SK-N-SH (cell line): ENCODE data around the gene MEGF6. TPM values are rescaled to one million over a fixed set of nuclear protein-coding genes. Genes with fewer than 3 reads are reported as not detected.
A peak's percentile ranks its signal among the peaks of the same experiment; 100 is the strongest.
"Not testable (repeated sequence)": the region's sequence is repeated elsewhere in the genome, so short reads cannot be mapped to it uniquely, and the experiment has no call there.

Experiments
- CTCF ChIA-PET: fragments of 300-600, 350-600 bp; formaldehyde crosslinking; extraction: SDS; loops from one replicate; lab custom pipeline; 2021; lab: Yijun Ruan, JAX
- POLR2A ChIA-PET: fragments of 350-600 bp; sonication (Branson Sonifier 250); formaldehyde crosslinking; extraction: SDS; loops from one replicate; lab custom pipeline; 2020; ENCODE audit warnings: antibody characterized with exemption, inconsistent platforms; lab: Yijun Ruan, JAX
- DNase-seq: peaks from one replicate; pipeline ENCODE4 v3.0.0; 2012
- H2AFZ ChIP-seq: fragments of 200-600 bp; sonication (generic); 2 replicates; pipeline ENCODE4 v1.8.1; 2016; ENCODE audit warnings: antibody characterized with exemption, mild to moderate bottlenecking, low read depth
- H3F3A ChIP-seq: fragments of 200-600 bp; sonication (generic); replicated peaks from 2 replicates; pipeline ENCODE3; 2016; ENCODE audit warnings: antibody characterized with exemption, mild to moderate bottlenecking; ENCODE audit not compliant: insufficient read depth
- H3K27ac ChIP-seq, 2 experiments: fragments of 200-500 bp in 1 of 2; fragments of 200-600 bp in 1 of 2; sonication (Bioruptor generic) in 1 of 2; sonication (generic), shearing (Covaris generic) in 1 of 2; 2 replicates each; pipeline versions ENCODE4 v1.5.1 to v1.6.1; 2014 to 2016; ENCODE audit warnings: low read depth in 2 of 2, inconsistent platforms in 1 of 2, low read length in 1 of 2, mild to moderate bottlenecking in 1 of 2, mixed read lengths in 1 of 2
- H3K27me3 ChIP-seq: fragments of 200-600 bp; sonication (generic), shearing (Covaris generic); 2 replicates; pipeline ENCODE4 v1.6.1; 2016; ENCODE audit warnings: mixed run types; ENCODE audit not compliant: insufficient read depth
- H3K36me3 ChIP-seq, 2 experiments: fragments of 200-500 bp in 1 of 2; fragments of 200-600 bp in 1 of 2; sonication (Bioruptor generic) in 1 of 2; sonication (generic) in 1 of 2; replicated peaks in 1 of 2; 2 replicates each; pipeline versions ENCODE3 to v1.5.1; 2014 to 2016; ENCODE audit warnings: low read length in 1 of 2, mild to moderate bottlenecking in 1 of 2; ENCODE audit not compliant: insufficient read depth in 2 of 2, control insufficient read depth in 1 of 2
- H3K4me1 ChIP-seq, 2 experiments: fragments of 200-500 bp in 1 of 2; fragments of 200-600 bp in 1 of 2; sonication (Bioruptor generic) in 1 of 2; sonication (generic), shearing (Covaris generic) in 1 of 2; 2 replicates each; pipeline versions ENCODE4 v1.5.1 to v1.6.1; 2014 to 2016; ENCODE audit warnings: low read depth in 1 of 2, low read length in 1 of 2, mixed run types in 1 of 2; ENCODE audit not compliant: insufficient read depth in 2 of 2, control insufficient read depth in 1 of 2
- H3K4me2 ChIP-seq: fragments of 200-600 bp; sonication (generic), shearing (Covaris generic); 2 replicates; pipeline ENCODE4 v1.6.1; 2017; ENCODE audit warnings: mixed run types
- H3K4me3 ChIP-seq, 2 experiments: fragments of 200-500 bp in 1 of 2; fragments of 200-600 bp in 1 of 2; sonication (Bioruptor generic) in 1 of 2; sonication (generic), shearing (Covaris generic) in 1 of 2; 2 replicates each; pipeline versions ENCODE4 v1.5.1 to v1.8.1; 2014 to 2016; ENCODE audit warnings: low read depth in 2 of 2, inconsistent platforms in 1 of 2, low read length in 1 of 2, mild to moderate bottlenecking in 1 of 2, mixed read lengths in 1 of 2, moderate library complexity in 1 of 2
- H3K79me2 ChIP-seq: fragments of 200-600 bp; sonication (generic); 2 replicates; pipeline ENCODE4 v1.8.1; 2017; ENCODE audit warnings: mild to moderate bottlenecking; ENCODE audit not compliant: insufficient read depth
- H3K9ac ChIP-seq: fragments of 200-600 bp; sonication (generic); 2 replicates; pipeline ENCODE4 v1.6.1; 2017; ENCODE audit warnings: mixed run types
- H3K9me2 ChIP-seq: fragments of 200-600 bp; sonication (generic); 2 replicates; pipeline ENCODE4 v1.6.1; 2017; ENCODE audit warnings: mixed run types
- H3K9me3 ChIP-seq: fragments of 200-600 bp; sonication (generic); 2 replicates; pipeline ENCODE4 v1.6.1; 2017; ENCODE audit warnings: mixed run types, mild to moderate bottlenecking, moderate library complexity
- H4K20me1 ChIP-seq: fragments of 200-600 bp; sonication (generic); 2 replicates; pipeline ENCODE4 v1.6.1; 2017; ENCODE audit warnings: mild to moderate bottlenecking, mixed run types; ENCODE audit not compliant: insufficient read depth
- CHD2 ChIP-seq: fragments of 150-350 bp; IDR thresholded peaks from 2 replicates; pipeline ENCODE4 v1.6.1; 2018; ENCODE audit warnings: low read length; ENCODE audit not compliant: partially characterized antibody
- EP300 ChIP-seq, 2 experiments: IDR thresholded peaks; 2 replicates each; pipeline versions ENCODE4 v1.4.0 to v1.6.1; 2012; ENCODE audit warnings: borderline replicate concordance in 1 of 2, low read depth in 1 of 2, low read length in 1 of 2
- FOXM1 ChIP-seq: IDR thresholded peaks from 2 replicates; pipeline ENCODE4 v1.4.0; 2012; ENCODE audit warnings: low read depth, mild to moderate bottlenecking
- JUND ChIP-seq: IDR thresholded peaks from 2 replicates; pipeline ENCODE4 v1.4.0; 2012
- NFIC ChIP-seq: IDR thresholded peaks from 2 replicates; pipeline ENCODE4 v1.4.0; 2012; ENCODE audit warnings: borderline replicate concordance
- POLR2AphosphoS5 ChIP-seq: IDR thresholded peaks from 2 replicates; pipeline ENCODE4 v1.6.1; 2012; ENCODE audit warnings: low read depth, low read length
- RXRA ChIP-seq: IDR thresholded peaks from 2 replicates; pipeline ENCODE4 v1.4.0; 2012; ENCODE audit warnings: low read depth, mild to moderate bottlenecking, borderline replicate concordance
- SIN3A ChIP-seq: IDR thresholded peaks from 2 replicates; pipeline ENCODE4 v1.6.1; 2012; ENCODE audit warnings: low read depth, mild to moderate bottlenecking, low read length, moderate library complexity, borderline replicate concordance
- SMC3 ChIP-seq: IDR thresholded peaks from 2 replicates; pipeline ENCODE4 v1.6.1; 2012; ENCODE audit warnings: low read depth, low read length, improper control_type of control experiment
- TAF1 ChIP-seq: IDR thresholded peaks from 2 replicates; pipeline ENCODE4 v1.6.1; 2012; ENCODE audit warnings: low read depth, mild to moderate bottlenecking, low read length, moderate library complexity, borderline replicate concordance
- WGBS: methylation state at CpG from one replicate; pipeline ENCODE4 v1.1.6; 2017; ENCODE audit warnings: low lambda C conversion rate; 5-methylcytosine and 5-hydroxymethylcytosine counted together
- polyA plus RNA-seq, 3 experiments: library from polyadenylated mRNA; depleted of rRNA; stranded (reverse); fragments of >200 nt; gene quantifications; 2 replicates each; pipeline ENCODE4 v1.2.3, GENCODE V29; 2012
- TF ChIP-seq, protein P1 (sequence below): fragments of 200-600 bp; sonication (generic); IDR thresholded peaks from 2 replicates; pipeline ENCODE4 v1.6.1; 2017; ENCODE audit warnings: antibody characterized with exemption, mild to moderate bottlenecking, moderate library complexity
- TF ChIP-seq, protein P2 (sequence below): fragments of 150-350 bp; IDR thresholded peaks from 2 replicates; pipeline ENCODE4 v1.6.1; 2017; ENCODE audit warnings: antibody characterized with exemption, low read length, low read depth, borderline replicate concordance
- TF ChIP-seq, protein P3 (sequence below): fragments of 150-350 bp; IDR thresholded peaks from 2 replicates; pipeline ENCODE4 v1.6.1; 2016; ENCODE audit warnings: mild to moderate bottlenecking, low read depth, low read length
- TF ChIP-seq, protein P4 (sequence below): IDR thresholded peaks from 2 replicates; pipeline ENCODE4 v1.4.0; 2012; ENCODE audit warnings: low read depth, borderline replicate concordance
- TF ChIP-seq, protein P5 (sequence below): IDR thresholded peaks from 2 replicates; pipeline ENCODE4 v1.4.0; 2012; ENCODE audit warnings: low read depth

Gene MEGF6
- polyA plus RNA-seq, 1 of the 3 experiments (the other 2 are of a cell fraction) = 7.6 TPM

DNA sequence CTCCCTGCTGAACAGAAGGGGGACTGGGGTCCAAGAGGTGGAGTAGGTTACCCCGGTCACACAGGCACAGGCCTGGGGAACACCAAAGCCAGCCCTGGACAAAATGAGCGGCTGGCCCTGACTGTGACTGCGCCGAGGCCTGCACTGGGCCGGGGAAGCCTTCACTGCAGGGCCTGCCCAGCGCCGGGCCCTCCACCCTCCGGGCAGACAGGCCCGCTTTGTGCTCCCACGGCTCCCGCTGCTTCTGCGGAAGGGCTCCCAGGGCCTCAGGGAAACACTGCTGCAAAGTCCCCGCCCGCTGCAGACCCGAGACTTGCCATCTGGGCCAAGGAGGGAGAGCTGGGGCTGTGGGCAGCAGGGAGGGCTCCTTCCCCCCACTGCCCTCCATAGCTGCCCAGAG, 35.3 kb downstream of the MEGF6 start:
- Histone ChIP-seq H3K9me3 (no peaks in the 10 kb centered on the region), H3K27ac (peak overlapping the region in 1 of 2 experiments; percentile 69; a peak in 2 of 4 replicates), H3K4me3 (no peak overlapping the region), H3K9me2 (no peaks in the 10 kb centered on the region), H4K20me1 (no peaks in the 10 kb centered on the region), H3K27me3 (no peaks in the 10 kb centered on the region), H3K4me1 (peaks cover 0 to 57% of the 10 kb centered on the region in 2 experiments; a peak in 1 of 4 replicates), H2AFZ (no peak overlapping the region), H3K4me2 (no peak overlapping the region), H3F3A (no peaks in the 10 kb centered on the region), H3K79me2 (no peaks in the 10 kb centered on the region), H3K9ac (no peak overlapping the region), H3K36me3 (no peaks in the 10 kb centered on the region)
- POLR2A ChIA-PET = no interaction called here
- no peak for DNase-seq
- TF ChIP-seq TAF1 (no peak), SIN3A (no peak), EP300 (IDR thresholded peaks at IDR 0.05; ENCODE audit: borderline replicate concordance in 1 of 2, low read depth in 1 of 2, low read length in 1 of 2) (no peak), SMC3 (no peak), NFIC (no peak), CHD2 (no peak), POLR2AphosphoS5 (no peak), FOXM1 (no peak), RXRA (no peak), JUND (no peak)
- TF ChIP-seq, protein P1, sequence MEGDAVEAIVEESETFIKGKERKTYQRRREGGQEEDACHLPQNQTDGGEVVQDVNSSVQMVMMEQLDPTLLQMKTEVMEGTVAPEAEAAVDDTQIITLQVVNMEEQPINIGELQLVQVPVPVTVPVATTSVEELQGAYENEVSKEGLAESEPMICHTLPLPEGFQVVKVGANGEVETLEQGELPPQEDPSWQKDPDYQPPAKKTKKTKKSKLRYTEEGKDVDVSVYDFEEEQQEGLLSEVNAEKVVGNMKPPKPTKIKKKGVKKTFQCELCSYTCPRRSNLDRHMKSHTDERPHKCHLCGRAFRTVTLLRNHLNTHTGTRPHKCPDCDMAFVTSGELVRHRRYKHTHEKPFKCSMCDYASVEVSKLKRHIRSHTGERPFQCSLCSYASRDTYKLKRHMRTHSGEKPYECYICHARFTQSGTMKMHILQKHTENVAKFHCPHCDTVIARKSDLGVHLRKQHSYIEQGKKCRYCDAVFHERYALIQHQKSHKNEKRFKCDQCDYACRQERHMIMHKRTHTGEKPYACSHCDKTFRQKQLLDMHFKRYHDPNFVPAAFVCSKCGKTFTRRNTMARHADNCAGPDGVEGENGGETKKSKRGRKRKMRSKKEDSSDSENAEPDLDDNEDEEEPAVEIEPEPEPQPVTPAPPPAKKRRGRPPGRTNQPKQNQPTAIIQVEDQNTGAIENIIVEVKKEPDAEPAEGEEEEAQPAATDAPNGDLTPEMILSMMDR = no peak
- TF ChIP-seq, protein P2, sequence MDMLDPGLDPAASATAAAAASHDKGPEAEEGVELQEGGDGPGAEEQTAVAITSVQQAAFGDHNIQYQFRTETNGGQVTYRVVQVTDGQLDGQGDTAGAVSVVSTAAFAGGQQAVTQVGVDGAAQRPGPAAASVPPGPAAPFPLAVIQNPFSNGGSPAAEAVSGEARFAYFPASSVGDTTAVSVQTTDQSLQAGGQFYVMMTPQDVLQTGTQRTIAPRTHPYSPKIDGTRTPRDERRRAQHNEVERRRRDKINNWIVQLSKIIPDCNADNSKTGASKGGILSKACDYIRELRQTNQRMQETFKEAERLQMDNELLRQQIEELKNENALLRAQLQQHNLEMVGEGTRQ = no peak
- TF ChIP-seq, protein P3, sequence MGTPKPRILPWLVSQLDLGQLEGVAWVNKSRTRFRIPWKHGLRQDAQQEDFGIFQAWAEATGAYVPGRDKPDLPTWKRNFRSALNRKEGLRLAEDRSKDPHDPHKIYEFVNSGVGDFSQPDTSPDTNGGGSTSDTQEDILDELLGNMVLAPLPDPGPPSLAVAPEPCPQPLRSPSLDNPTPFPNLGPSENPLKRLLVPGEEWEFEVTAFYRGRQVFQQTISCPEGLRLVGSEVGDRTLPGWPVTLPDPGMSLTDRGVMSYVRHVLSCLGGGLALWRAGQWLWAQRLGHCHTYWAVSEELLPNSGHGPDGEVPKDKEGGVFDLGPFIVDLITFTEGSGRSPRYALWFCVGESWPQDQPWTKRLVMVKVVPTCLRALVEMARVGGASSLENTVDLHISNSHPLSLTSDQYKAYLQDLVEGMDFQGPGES = no peak
- TF ChIP-seq, protein P4, sequence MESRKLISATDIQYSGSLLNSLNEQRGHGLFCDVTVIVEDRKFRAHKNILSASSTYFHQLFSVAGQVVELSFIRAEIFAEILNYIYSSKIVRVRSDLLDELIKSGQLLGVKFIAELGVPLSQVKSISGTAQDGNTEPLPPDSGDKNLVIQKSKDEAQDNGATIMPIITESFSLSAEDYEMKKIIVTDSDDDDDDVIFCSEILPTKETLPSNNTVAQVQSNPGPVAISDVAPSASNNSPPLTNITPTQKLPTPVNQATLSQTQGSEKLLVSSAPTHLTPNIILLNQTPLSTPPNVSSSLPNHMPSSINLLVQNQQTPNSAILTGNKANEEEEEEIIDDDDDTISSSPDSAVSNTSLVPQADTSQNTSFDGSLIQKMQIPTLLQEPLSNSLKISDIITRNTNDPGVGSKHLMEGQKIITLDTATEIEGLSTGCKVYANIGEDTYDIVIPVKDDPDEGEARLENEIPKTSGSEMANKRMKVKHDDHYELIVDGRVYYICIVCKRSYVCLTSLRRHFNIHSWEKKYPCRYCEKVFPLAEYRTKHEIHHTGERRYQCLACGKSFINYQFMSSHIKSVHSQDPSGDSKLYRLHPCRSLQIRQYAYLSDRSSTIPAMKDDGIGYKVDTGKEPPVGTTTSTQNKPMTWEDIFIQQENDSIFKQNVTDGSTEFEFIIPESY = no peak
- TF ChIP-seq, protein P5, sequence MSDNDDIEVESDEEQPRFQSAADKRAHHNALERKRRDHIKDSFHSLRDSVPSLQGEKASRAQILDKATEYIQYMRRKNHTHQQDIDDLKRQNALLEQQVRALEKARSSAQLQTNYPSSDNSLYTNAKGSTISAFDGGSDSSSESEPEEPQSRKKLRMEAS = no peak
- CTCF ChIA-PET = interaction anchor here (1.6 to 3.9 kb wide), 6 partner anchors 11 to 123 kb away, joined by 4 to 24 read pairs (median 11); no protein-coding TSS in a partner anchor
- WGBS = 57% methylated on average over 5 of the region's 15 CpGs

DNA sequence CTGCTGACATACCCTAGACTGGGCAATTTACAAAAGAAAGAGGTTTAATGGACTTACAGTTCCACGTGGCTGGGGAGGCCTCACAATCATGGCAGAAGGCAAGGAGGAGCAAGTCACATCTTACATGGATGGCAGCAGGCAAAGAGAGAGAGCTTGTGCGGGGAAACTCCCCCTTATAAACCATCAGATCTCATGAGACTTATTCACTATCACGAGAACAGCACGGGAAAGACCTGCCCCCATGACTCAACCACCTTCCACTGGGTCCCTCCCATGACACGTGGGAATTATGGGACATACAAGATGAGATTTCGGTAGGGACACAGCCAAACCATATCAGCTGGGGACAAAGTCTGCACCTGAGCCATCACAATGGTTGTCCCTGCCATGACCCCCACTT, 35.8 kb downstream of the MEGF6 start:
- H3K9ac ChIP-seq, H3K4me3 ChIP-seq, H3F3A ChIP-seq, H3K27me3 ChIP-seq, H3K79me2 ChIP-seq, H2AFZ ChIP-seq, H3K36me3 ChIP-seq, POLR2A ChIA-PET, H3K9me3 ChIP-seq, H3K4me2 ChIP-seq, H4K20me1 ChIP-seq, H3K9me2 ChIP-seq, DNase-seq: not testable (repeated sequence)
- H3K4me1 ChIP-seq = peaks cover 0 to 58% of the 10 kb centered on the region in 2 experiments; a peak in 1 of 4 replicates
- peak overlapping the region in 1 of 2 experiments; percentile 69; a peak in 2 of 4 replicates for H3K27ac ChIP-seq
- CTCF ChIA-PET = interaction anchor here (2.5 to 3.9 kb wide), 4 partner anchors 10 to 85 kb away, joined by 8 to 24 read pairs (median 11); no protein-coding TSS in a partner anchor
- WGBS = 67% methylated on average over 6 of the region's 6 CpGs
